Heart left ventricle (tissue), 16 donors: ENCODE results near the gene FRMD4B. TPM values are rescaled to one million over a fixed set of nuclear protein-coding genes. Genes with fewer than 3 reads are reported as not detected.

Experiments
- ATAC-seq, 4 donors: fragments of 200-7000 bp; cut with Tn5 transposase; one replicate each; pipeline ENCODE4 v1.9.1; 2020 to 2022; ENCODE audit warnings: moderate library complexity in 4 of 4, mild to moderate bottlenecking in 3 of 4, moderate number of reproducible peaks in 1 of 4
- DNase-seq, 5 donors: peaks; one replicate each; pipeline ENCODE4 v3.0.0-alpha.2; 2020
- H3K27ac ChIP-seq, 12 donors: fragments of 200-600 bp; sonication (generic) in 4 of 12; one replicate each; pipeline versions ENCODE4 v1.5.0 to v1.8.0; 2016 to 2022; ENCODE audit warnings: mild to moderate bottlenecking in 2 of 12
- H3K27me3 ChIP-seq, 9 donors: fragments of 200-600 bp; sonication (generic) in 2 of 9; one replicate each; pipeline versions ENCODE4 v1.5.1 to v1.8.0; 2016 to 2022; ENCODE audit warnings: mild to moderate bottlenecking in 3 of 9
- H3K36me3 ChIP-seq, 9 donors: fragments of 200-600 bp; sonication (generic) in 2 of 9; one replicate each; pipeline versions ENCODE4 v1.5.0 to v1.8.0; 2018 to 2022; ENCODE audit warnings: mild to moderate bottlenecking in 2 of 9
- H3K4me1 ChIP-seq, 12 donors: fragments of 200-600 bp; sonication (generic) in 4 of 12; one replicate each; pipeline versions ENCODE4 v1.5.0 to v1.8.0; 2016 to 2022; ENCODE audit warnings: mild to moderate bottlenecking in 3 of 12
- H3K4me3 ChIP-seq, 12 donors: fragments of 200-600 bp; sonication (generic) in 4 of 12; one replicate each; pipeline versions ENCODE4 v1.5.0 to v1.8.0; 2017 to 2022; ENCODE audit warnings: mild to moderate bottlenecking in 9 of 12, moderate library complexity in 4 of 12
- H3K9me3 ChIP-seq, 12 donors: fragments of 200-600 bp; sonication (generic) in 4 of 12; one replicate each; pipeline versions ENCODE4 v1.5.0 to v1.8.0; 2016 to 2022; ENCODE audit warnings: mild to moderate bottlenecking in 1 of 12
- CTCF ChIP-seq, 12 donors: fragments of 200-600 bp; sonication (generic) in 4 of 12; IDR thresholded peaks; one replicate each; pipeline versions ENCODE4 v1.5.0 to v1.8.0; 2018 to 2022; ENCODE audit warnings: antibody characterized with exemption in 12 of 12, mild to moderate bottlenecking in 5 of 12
- POLR2A ChIP-seq, 2 donors: fragments of 450-650 bp; IDR thresholded peaks; one replicate each; pipeline ENCODE4 v1.6.1; 2017; ENCODE audit warnings: antibody characterized with exemption in 2 of 2, mild to moderate bottlenecking in 2 of 2, moderate library complexity in 2 of 2
- WGBS, 4 donors: extraction: QIAGEN DNeasy Blood & Tissue Kit in 2 of 4; methylation state at CpG; one replicate each; pipeline versions ENCODE4 v1.1.5 to v1.1.7; 2013 to 2018; 5-methylcytosine and 5-hydroxymethylcytosine counted together
- intact Hi-C, 10 donors: fragments of 100-400 bp; cut with DNase I; formaldehyde crosslinking; loops; one replicate each; pipeline versions ENCODE4 v1.11.1 to v1.14.2; 2022
- polyA plus RNA-seq, 2 donors: library from polyadenylated mRNA; stranded (reverse); fragments of 200-250 nt; gene quantifications; one replicate each; pipeline ENCODE4 v1.2.3, GENCODE V29; 2013
- total RNA-seq, 9 donors: library from RNA; depleted of rRNA in 2 of 9; stranded (reverse); fragments of >200 nt in 2 of 9; fragmentation: NEBNext Ultra II Directional in 3 of 9; extraction: Animal tissue kit (Norgen Biotek cat#: 25700) in 3 of 9; gene quantifications; one replicate each; pipeline versions ENCODE4 v1.1.0 to v1.2.4, GENCODE V29; 2016 to 2023
- donor health status: ischemic (EF 13 %, LVEDD 7.1; RV severe dilation, severe dysfunction).
- donor health status: healthy with polysubstance abuse.
- donor health status: DM: no; HTN: yes; CAD: no.
- donor health status: DM: no; HTN: no; CAD: no.
- donor health status: ischemic (EF 25% LVEDD 6.9; RV normal size, moderate dysfunction).
- donor health status: ischemic (EF 25% LVEDD 5.7; RV mildly dilated, moderate dysfunction).
- donor health status: healthy.
- donor health status: DM: yes; HTN: yes; CAD: no.
- donor health status: ischemic (EF 35%, LVEDD 5.7; RV mildly dilated, moderate dysfunction).
- donor health status: nonischemic (EF 11% LVEDD 7.7; RV severe dilation, severe dysfunction).
- donor health status: DM: yes; HTN: yes; CAD: no.
- donor health status: PGD.
- donor health status: ischemic (EF 29% LVEDD 5.4; RV normal size, mild dysfunction).
- donor health status: nonischemic (EF 23%, LVEDD 6.1; RV moderate dilation, normal function).

Gene FRMD4B
- total and polyA plus RNA-seq, 11 donors, result 3.4 to 42.8 (median 10.9) TPM

DNA sequence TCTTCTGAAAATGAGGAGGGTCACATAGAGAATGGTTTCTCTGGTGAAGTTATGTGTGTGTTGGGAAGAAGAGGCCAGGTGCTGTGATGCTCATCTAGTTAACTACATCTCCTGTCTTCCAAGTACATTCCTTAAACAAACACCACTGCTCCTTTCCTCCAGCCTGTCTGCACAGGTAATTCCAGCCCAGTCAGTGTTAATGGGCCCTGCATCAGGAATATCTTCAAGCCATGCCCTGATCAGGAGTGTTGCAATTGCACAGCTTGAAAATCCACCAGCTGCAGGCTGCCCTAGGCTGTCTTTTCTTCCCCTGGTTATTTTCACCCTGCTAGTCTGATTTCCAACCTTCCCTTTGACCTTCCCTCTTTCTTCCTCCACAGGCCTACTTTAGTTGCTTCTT lies 221.6 kb downstream of the FRMD4B start:
- no peak overlapping the region for H3K4me3 ChIP-seq
- intact Hi-C loops, result loop anchor here (5.0 kb wide), 7 partner anchors 143 to 508 kb away; no protein-coding TSS in a partner anchor
- TF ChIP-seq POLR2A (IDR thresholded peaks at IDR 0.05) (no peak), CTCF (IDR thresholded peaks at IDR 0.05) (no peak)
- ATAC-seq (no peak), DNase-seq (no peak)
- H3K27me3 ChIP-seq, result no peaks in the 10 kb centered on the region
- no peaks in the 10 kb centered on the region for H3K9me3 ChIP-seq
- peaks cover 0 to 14% (median 0%) of the 10 kb centered on the region in 9 donors for H3K36me3 ChIP-seq
- H3K4me1 ChIP-seq, result peaks cover 0 to 4% (median 0%) of the 10 kb centered on the region in 12 donors
- no peak overlapping the region for H3K27ac ChIP-seq

GRCh38 chr3:69162308-69162980 lies 223.4 kb downstream of the FRMD4B start:
- ATAC-seq (no peak), DNase-seq (no peak)
- Histone ChIP-seq H3K9me3 (no peaks in the 10 kb centered on the region), H3K4me3 (no peak overlapping the region), H3K4me1 (peaks cover 0 to 4% (median 0%) of the 10 kb centered on the region in 12 donors), H3K36me3 (peaks cover 0 to under 1% (median 0%) of the 10 kb centered on the region in 9 donors), H3K27me3 (no peaks in the 10 kb centered on the region), H3K27ac (no peak overlapping the region)
- TF ChIP-seq CTCF (IDR thresholded peaks at IDR 0.05) (no peak), POLR2A (IDR thresholded peaks at IDR 0.05) (no peak)
- WGBS, 4 donors, result 93 to 96% (median 94%) methylated on average over 2 of the region's 2 CpGs
- intact Hi-C loops, result loop anchor here (1.0 to 5.0 kb wide), 11 partner anchors 142 to 510 kb away; no protein-coding TSS in a partner anchor

- intact Hi-C loops, result loop anchor here (1.0 to 5.0 kb wide), 15 partner anchors 40 to 511 kb away; no protein-coding TSS in a partner anchor
- ATAC-seq, result peak in 3 of 4 donors; percentile 52 to 66 (median 55)
Observed at GRCh38 chr3:69161587-69162307, 224.1 kb downstream of the FRMD4B start.

More at GRCh38 chr3:69161587-69162307, 224.1 kb downstream of the FRMD4B start:
- 37 to 41% (median 40%) methylated on average over 5 of the region's 5 CpGs for WGBS, 4 donors
- peak in 1 of 5 donors; percentile 23 for DNase-seq
- no peaks in the 10 kb centered on the region for H3K9me3 ChIP-seq
- no peak overlapping the region for H3K4me3 ChIP-seq
- TF ChIP-seq POLR2A (IDR thresholded peaks at IDR 0.05) (no peak), CTCF (IDR thresholded peaks at IDR 0.05) (peak; percentile 90 to 99 (median 94))
- peaks cover 0 to 4% (median 0%) of the 10 kb centered on the region in 12 donors for H3K4me1 ChIP-seq
- no peaks in the 10 kb centered on the region for H3K36me3 ChIP-seq
- no peak overlapping the region for H3K27ac ChIP-seq
- H3K27me3 ChIP-seq, result no peaks in the 10 kb centered on the region
